ENCODE results near the gene SPDYE4. TPM values are rescaled to one million over a fixed set of nuclear protein-coding genes. Genes with fewer than 3 reads are reported as not detected.

The SPDYE4 gene
- total RNA-seq, 2 experiments from 2014 or later: not detected

GRCh38 chr17:8803531-8804420, 45.4 kb upstream of the SPDYE4 start:
- H3K27ac ChIP-seq (ENCODE audit: low read depth in 1 of 2, low read length in 2 of 2): no peak overlapping the region
- intact Hi-C loops (cut with DNase I, micrococcal nuclease): loop anchor here in 1 of 2 experiments (2.0 kb wide), 1 partner anchor 193 kb away; no protein-coding TSS in a partner anchor
- H3K4me3 ChIP-seq (ENCODE audit: low read length): no peak overlapping the region
- no peak for TF ChIP-seq CTCF (IDR thresholded peaks at IDR 0.05)
- Mint-ChIP-seq H3K36me3 (ENCODE audit: low read depth) (peaks cover 15% of the 10 kb centered on the region), H3K4me1 (ENCODE audit: low read depth) (no peaks in the 10 kb centered on the region), H3K4me3 (no peak overlapping the region), H3K9me3 (peaks cover 5% of the 10 kb centered on the region), H3K27me3 (peaks cover 5% of the 10 kb centered on the region), H3K27ac (no peak overlapping the region)
- peak in 2 of 14 experiments; percentile 6 to 14 for DNase-seq
- peaks cover 6% of the 10 kb centered on the region for H3K4me1 ChIP-seq (ENCODE audit: insufficient read depth, low read length)
- no peaks in the 10 kb centered on the region for H3K27me3 ChIP-seq (ENCODE audit: control insufficient read depth in 1 of 2, insufficient read depth in 2 of 2, low read length in 2 of 2)
- H3K36me3 ChIP-seq (ENCODE audit: insufficient read depth, low read length): no peaks in the 10 kb centered on the region
- ATAC-seq (ENCODE audit: poor library complexity): no peak
- ChIA-PET POLR2A (no interaction called here), CTCF (interaction anchor here (1.6 kb wide), 1 partner anchor 18 kb away, joined by 3 read pairs; no protein-coding TSS in a partner anchor)
- peaks cover 0 to 6% of the 10 kb centered on the region in 2 experiments for H3K9me3 ChIP-seq (ENCODE audit: control insufficient read depth in 1 of 2, insufficient read depth in 1 of 2, low read length in 2 of 2)

- Histone ChIP-seq H3K36me3 (ENCODE audit: insufficient read depth, low read length) (no peaks in the 10 kb centered on the region), H3K9me3 (ENCODE audit: control insufficient read depth in 1 of 2, insufficient read depth in 1 of 2, low read length in 2 of 2) (no peaks in the 10 kb centered on the region), H3K4me3 (ENCODE audit: low read length) (no peak overlapping the region), H3K27me3 (ENCODE audit: control insufficient read depth in 1 of 2, insufficient read depth in 2 of 2, low read length in 2 of 2) (no peaks in the 10 kb centered on the region), H3K27ac (ENCODE audit: low read depth in 1 of 2, low read length in 2 of 2) (no peak overlapping the region), H3K4me1 (ENCODE audit: insufficient read depth, low read length) (peaks cover 5% of the 10 kb centered on the region)
- ATAC-seq (ENCODE audit: poor library complexity) (no peak), DNase-seq (no peak)
- no peaks in the 10 kb centered on the region for H3K4me1 Mint-ChIP-seq (ENCODE audit: low read depth)
- no peak overlapping the region for H3K4me3 Mint-ChIP-seq
- no peaks in the 10 kb centered on the region for H3K9me3 Mint-ChIP-seq
- TF ChIP-seq CTCF (IDR thresholded peaks at IDR 0.05): no peak
- POLR2A ChIA-PET: no interaction called here
- H3K27ac Mint-ChIP-seq: no peak overlapping the region
- intact Hi-C loops (cut with DNase I, micrococcal nuclease): no loop called here
- H3K36me3 Mint-ChIP-seq (ENCODE audit: low read depth): no peaks in the 10 kb centered on the region
- CTCF ChIA-PET: interaction anchor here (0.6 kb wide), 1 partner anchor 1760 kb away, joined by 4 read pairs; no protein-coding TSS in a partner anchor
- H3K27me3 Mint-ChIP-seq: peaks cover 5% of the 10 kb centered on the region
Observed at GRCh38 chr17:8801135-8801840, 42.9 kb upstream of the SPDYE4 start.

GRCh38 chr17:8800656-8801055, 42.3 kb upstream of the SPDYE4 start:
- ChIA-PET POLR2A (no interaction called here), CTCF (no interaction called here)
- ATAC-seq (ENCODE audit: poor library complexity) (no peak), DNase-seq (no peak)
- Mint-ChIP-seq H3K4me3 (no peak overlapping the region), H3K27ac (no peak overlapping the region), H3K36me3 (ENCODE audit: low read depth) (no peaks in the 10 kb centered on the region), H3K4me1 (ENCODE audit: low read depth) (no peaks in the 10 kb centered on the region), H3K9me3 (no peaks in the 10 kb centered on the region), H3K27me3 (peaks cover 5% of the 10 kb centered on the region)
- no peak for TF ChIP-seq CTCF (IDR thresholded peaks at IDR 0.05)
- intact Hi-C loops (cut with DNase I, micrococcal nuclease): no loop called here
- no peaks in the 10 kb centered on the region for H3K36me3 ChIP-seq (ENCODE audit: insufficient read depth, low read length)
- no peaks in the 10 kb centered on the region for H3K27me3 ChIP-seq (ENCODE audit: control insufficient read depth in 1 of 2, insufficient read depth in 2 of 2, low read length in 2 of 2)
- H3K9me3 ChIP-seq (ENCODE audit: control insufficient read depth in 1 of 2, insufficient read depth in 1 of 2, low read length in 2 of 2): no peaks in the 10 kb centered on the region
- H3K4me1 ChIP-seq (ENCODE audit: insufficient read depth, low read length): no peaks in the 10 kb centered on the region
- no peak overlapping the region for H3K4me3 ChIP-seq (ENCODE audit: low read length)
- no peak overlapping the region for H3K27ac ChIP-seq (ENCODE audit: low read depth in 1 of 2, low read length in 2 of 2)
